DMS153 treated with DMSO at 0.1 percent for 48 hours (cell line): ENCODE measurements around the gene GALNT4.

Experiments used
- DNase-seq: peaks from one replicate; lab custom pipeline; 2025; ENCODE audit not compliant: unreplicated experiment; lab: John Stamatoyannopoulos, UW

GALNT4 gene

GRCh38 chr12:89524541-89525304 lies at the start of gene GALNT4:
Gene GALNT4 (minus strand): TSS chr12:89524796. CDS start chr12:89524549, 247 bp downstream.
- DNase-seq: peak; percentile 40

- DNase-seq: no peak
These were observed 48.6 kb upstream of the GALNT4 start for GRCh38 chr12:89573051-89573810.

- no peak for DNase-seq
These were observed 47.0 kb upstream of the GALNT4 start for GRCh38 chr12:89571491-89572195.

GRCh38 chr12:89568484-89568883 lies 43.9 kb upstream of the GALNT4 start:
- no peak for DNase-seq

GRCh38 chr12:89567691-89568239 lies 43.2 kb upstream of the GALNT4 start:
- no peak for DNase-seq

GRCh38 chr12:89566615-89567014 lies 42.0 kb upstream of the GALNT4 start:
- DNase-seq: no peak

GRCh38 chr12:89565002-89565401 lies 40.4 kb upstream of the GALNT4 start:
- DNase-seq: no peak

- no peak for DNase-seq
These were observed 35.2 kb upstream of the GALNT4 start for GRCh38 chr12:89559753-89560152.

GRCh38 chr12:89556976-89557375 lies 32.4 kb upstream of the GALNT4 start:
- no peak for DNase-seq

GRCh38 chr12:89552376-89552775 lies 27.8 kb upstream of the GALNT4 start:
- no peak for DNase-seq

- no peak for DNase-seq
These were observed 27.2 kb upstream of the GALNT4 start for GRCh38 chr12:89551747-89552146.

GRCh38 chr12:89547101-89547500 lies 22.5 kb upstream of the GALNT4 start:
- no peak for DNase-seq

- DNase-seq: no peak
These were observed 21.6 kb upstream of the GALNT4 start for GRCh38 chr12:89546151-89546550.

GRCh38 chr12:89544681-89545184 lies 20.1 kb upstream of the GALNT4 start:
- DNase-seq: peak; percentile 80

- no peak for DNase-seq
These were observed 19.4 kb upstream of the GALNT4 start for GRCh38 chr12:89544022-89544421.

GRCh38 chr12:89542912-89543592 lies 18.5 kb upstream of the GALNT4 start:
- peak; percentile 72 for DNase-seq

- no peak for DNase-seq
These were observed 17.6 kb upstream of the GALNT4 start for GRCh38 chr12:89542236-89542635.

GRCh38 chr12:89540586-89540985 lies 16.0 kb upstream of the GALNT4 start:
- no peak for DNase-seq

GRCh38 chr12:89539426-89540223 lies 15.0 kb upstream of the GALNT4 start:
- no peak for DNase-seq

- DNase-seq: no peak
These were observed 14.3 kb upstream of the GALNT4 start for GRCh38 chr12:89538897-89539296.
